HUDEP-2 (cell line): Measurements from ENCODE around the gene RAB3B.

Experiments used
- DNase-seq, 76 experiments: peaks; one replicate each; lab custom pipeline; 2025; ENCODE audit not compliant: unreplicated experiment in 76 of 76; lab: John Stamatoyannopoulos, UW

RAB3B gene

GRCh38 chr1:51957618-51958017, 32.9 kb downstream of the RAB3B start:
- DNase-seq, result no peak

GRCh38 chr1:51956528-51957509, 33.7 kb downstream of the RAB3B start:
- DNase-seq, result no peak

GRCh38 chr1:51955797-51956527, 34.5 kb downstream of the RAB3B start:
- no peak for DNase-seq

- no peak for DNase-seq
These were observed 35.7 kb downstream of the RAB3B start for GRCh38 chr1:51954783-51955182.

- no peak for DNase-seq
These were observed 37.4 kb downstream of the RAB3B start for GRCh38 chr1:51953079-51953478.

GRCh38 chr1:51952638-51953037, 37.9 kb downstream of the RAB3B start:
- no peak for DNase-seq

- DNase-seq, result no peak
These were observed 39.8 kb downstream of the RAB3B start for GRCh38 chr1:51950701-51951100.

GRCh38 chr1:51949014-51949702, 41.3 kb downstream of the RAB3B start:
- DNase-seq, result no peak

- no peak for DNase-seq
These were observed 42.0 kb downstream of the RAB3B start for GRCh38 chr1:51948491-51948915.

- no peak for DNase-seq
These were observed 44.2 kb downstream of the RAB3B start for GRCh38 chr1:51946300-51946699.

- no peak for DNase-seq
These were observed 44.9 kb downstream of the RAB3B start for GRCh38 chr1:51945591-51945990.

GRCh38 chr1:51942281-51942680, 48.2 kb downstream of the RAB3B start:
- DNase-seq, result no peak

GRCh38 chr1:51941528-51941927, 49.0 kb downstream of the RAB3B start:
- DNase-seq, result no peak

GRCh38 chr1:51937112-51937511, 53.4 kb downstream of the RAB3B start:
- no peak for DNase-seq

GRCh38 chr1:51936531-51936930, 54.0 kb downstream of the RAB3B start:
- DNase-seq, result peak in 1 of 76 experiments; percentile 1

- DNase-seq, result no peak
These were observed 57.2 kb downstream of the RAB3B start for GRCh38 chr1:51933344-51933743.

- no peak for DNase-seq
These were observed 60.2 kb downstream of the RAB3B start for GRCh38 chr1:51930329-51930728.

- no peak for DNase-seq
These were observed 61.6 kb downstream of the RAB3B start for GRCh38 chr1:51928896-51929295.

GRCh38 chr1:51927029-51927428, 63.5 kb downstream of the RAB3B start:
- no peak for DNase-seq

GRCh38 chr1:51926171-51926812, 64.2 kb downstream of the RAB3B start:
- peak in 22 of 76 experiments; percentile 1 to 44 (median 10) for DNase-seq

GRCh38 chr1:51924455-51924854, 66.0 kb downstream of the RAB3B start:
- no peak for DNase-seq
